ENCODE data around the gene SLIT3.

GRCh38 chr5:168720575-168720974 lies 580.4 kb downstream of the SLIT3 start:
- TF ChIP-seq POLR2A (IDR thresholded peaks at IDR 0.05; ENCODE audit: low read length) (no peak), GATA1 (IDR thresholded peaks at IDR 0.05; ENCODE audit: low read depth, low read length) (no peak)

Data from erythroblast (primary cell).